Measurements from ENCODE around the gene ASIC2. TPM values are rescaled to one million over a fixed set of nuclear protein-coding genes. Genes with fewer than 3 reads are reported as not detected.
"Not testable (repeated sequence)": the region's sequence is repeated elsewhere in the genome, so short reads cannot be mapped to it uniquely, and the experiment has no call there.

Gene ASIC2
- total and polyA plus RNA-seq, 12 donors, result 0.29 to 1.5 (median 0.69) TPM

DNA sequence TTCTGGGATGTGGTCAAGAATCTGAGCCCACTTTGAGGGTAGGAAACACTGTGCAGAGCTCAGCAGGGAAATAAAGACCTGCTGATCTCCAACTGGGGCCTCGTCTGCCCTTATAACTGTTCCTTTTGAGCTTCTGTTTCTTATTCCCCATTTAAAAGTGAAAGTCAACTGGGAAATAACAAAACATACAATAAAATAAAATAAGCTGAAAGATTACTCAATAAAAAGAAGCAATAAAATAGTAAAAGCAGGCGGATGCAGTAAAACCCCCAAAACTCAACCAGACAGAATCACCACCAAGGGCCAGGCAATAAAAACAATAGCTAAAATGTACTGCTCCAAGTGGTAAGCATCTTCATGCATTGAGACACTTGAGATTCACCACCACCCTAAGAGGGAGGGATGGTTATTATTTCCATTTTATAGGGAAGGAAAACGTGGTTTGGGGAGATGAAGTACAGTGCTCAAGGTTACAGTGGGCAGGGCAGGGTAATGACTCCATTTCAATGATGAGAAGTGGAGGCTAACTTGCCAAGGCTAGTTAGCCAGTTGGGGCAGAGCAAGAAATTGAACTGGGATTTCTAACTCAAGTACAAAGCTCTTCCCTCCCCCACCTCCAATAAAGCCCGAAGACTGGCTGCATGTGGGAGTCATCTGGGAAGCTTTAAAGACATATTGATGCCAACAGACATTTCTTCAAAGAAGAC lies 307.9 kb downstream of the ASIC2 start:
- DNase-seq, result no peak
- no peaks in the 10 kb centered on the region for H3K4me1 ChIP-seq (replicated peaks in 1 of 2)
- H3K36me3 ChIP-seq (replicated peaks in 1 of 2), result no peaks in the 10 kb centered on the region
- no peak overlapping the region for H3K4me3 ChIP-seq
- H3K9me3 ChIP-seq (replicated peaks in 1 of 3), result no peaks in the 10 kb centered on the region
- no peak overlapping the region for H3K27ac ChIP-seq
- 50 to 61% (median 57%) methylated on average over 4 of the region's 4 CpGs for WGBS, 4 donors
- no peaks in the 10 kb centered on the region for H3K27me3 ChIP-seq
- intact Hi-C loops (cut with DNase I), result no loop called here
- TF ChIP-seq, protein P1, sequence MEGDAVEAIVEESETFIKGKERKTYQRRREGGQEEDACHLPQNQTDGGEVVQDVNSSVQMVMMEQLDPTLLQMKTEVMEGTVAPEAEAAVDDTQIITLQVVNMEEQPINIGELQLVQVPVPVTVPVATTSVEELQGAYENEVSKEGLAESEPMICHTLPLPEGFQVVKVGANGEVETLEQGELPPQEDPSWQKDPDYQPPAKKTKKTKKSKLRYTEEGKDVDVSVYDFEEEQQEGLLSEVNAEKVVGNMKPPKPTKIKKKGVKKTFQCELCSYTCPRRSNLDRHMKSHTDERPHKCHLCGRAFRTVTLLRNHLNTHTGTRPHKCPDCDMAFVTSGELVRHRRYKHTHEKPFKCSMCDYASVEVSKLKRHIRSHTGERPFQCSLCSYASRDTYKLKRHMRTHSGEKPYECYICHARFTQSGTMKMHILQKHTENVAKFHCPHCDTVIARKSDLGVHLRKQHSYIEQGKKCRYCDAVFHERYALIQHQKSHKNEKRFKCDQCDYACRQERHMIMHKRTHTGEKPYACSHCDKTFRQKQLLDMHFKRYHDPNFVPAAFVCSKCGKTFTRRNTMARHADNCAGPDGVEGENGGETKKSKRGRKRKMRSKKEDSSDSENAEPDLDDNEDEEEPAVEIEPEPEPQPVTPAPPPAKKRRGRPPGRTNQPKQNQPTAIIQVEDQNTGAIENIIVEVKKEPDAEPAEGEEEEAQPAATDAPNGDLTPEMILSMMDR (IDR thresholded peaks at IDR 0.05), result no peak
- TF ChIP-seq POLR2A (IDR thresholded peaks at IDR 0.05), result no peak

DNA sequence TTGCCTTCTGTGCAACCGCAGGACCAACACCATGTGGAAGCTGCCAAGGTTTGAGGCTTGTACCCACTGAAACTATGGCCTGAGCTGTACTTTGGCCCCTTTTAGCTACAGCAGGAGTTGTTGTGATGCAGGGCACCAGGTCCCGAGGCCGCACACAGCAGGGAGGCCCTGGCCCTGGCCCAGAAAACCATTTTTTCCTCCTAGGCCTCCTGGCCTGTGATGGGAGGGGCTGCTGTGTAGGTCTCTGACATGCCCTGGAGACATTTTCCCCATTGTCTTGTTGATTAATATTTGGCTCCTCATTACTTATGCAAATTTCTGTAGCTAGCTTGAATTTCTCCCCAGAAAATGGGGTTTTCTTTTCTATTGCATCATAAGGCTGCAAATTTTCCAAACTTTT lies 311.5 kb downstream of the ASIC2 start:
- DNase-seq; intact Hi-C loops (cut with DNase I); H3K9me3 ChIP-seq (replicated peaks in 1 of 3); H3K27me3 ChIP-seq; H3K4me3 ChIP-seq; H3K4me1 ChIP-seq (replicated peaks in 1 of 2); H3K36me3 ChIP-seq (replicated peaks in 1 of 2); H3K27ac ChIP-seq: not testable (repeated sequence)
- 64 to 97% (median 88%) methylated on average over 3 of the region's 3 CpGs for WGBS, 4 donors

DNA sequence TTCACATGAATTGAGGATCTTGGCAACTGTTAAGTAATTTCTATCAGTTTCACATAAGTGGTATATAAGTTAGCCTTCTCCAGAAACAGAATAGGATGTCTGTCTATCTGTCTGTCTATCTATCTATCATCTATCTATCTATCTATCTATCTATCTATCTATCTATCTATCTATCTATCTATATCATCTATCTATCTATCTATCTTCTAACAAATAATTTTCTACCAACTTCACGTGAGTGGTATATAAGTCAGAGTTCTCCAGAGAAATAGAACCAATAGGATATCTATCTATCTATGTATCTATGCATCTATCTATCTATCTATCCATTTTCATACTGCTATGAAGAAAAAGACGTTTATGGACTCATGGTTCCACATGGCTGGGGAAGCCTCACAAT lies 312.9 kb downstream of the ASIC2 start:
- Histone ChIP-seq H3K27me3 (no peaks in the 10 kb centered on the region), H3K9me3 (replicated peaks in 1 of 3) (no peaks in the 10 kb centered on the region), H3K36me3 (replicated peaks in 1 of 2) (no peaks in the 10 kb centered on the region), H3K4me3 (no peak overlapping the region), H3K4me1 (replicated peaks in 1 of 2) (no peaks in the 10 kb centered on the region), H3K27ac (no peak overlapping the region)
- intact Hi-C loops (cut with DNase I), result no loop called here
- 64 to 68% (median 68%) methylated on average over 2 of the region's 2 CpGs for WGBS, 4 donors
- no peak for TF ChIP-seq POLR2A (IDR thresholded peaks at IDR 0.05)
- TF ChIP-seq, protein P1 (IDR thresholded peaks at IDR 0.05), result no peak
- DNase-seq, result no peak

DNA sequence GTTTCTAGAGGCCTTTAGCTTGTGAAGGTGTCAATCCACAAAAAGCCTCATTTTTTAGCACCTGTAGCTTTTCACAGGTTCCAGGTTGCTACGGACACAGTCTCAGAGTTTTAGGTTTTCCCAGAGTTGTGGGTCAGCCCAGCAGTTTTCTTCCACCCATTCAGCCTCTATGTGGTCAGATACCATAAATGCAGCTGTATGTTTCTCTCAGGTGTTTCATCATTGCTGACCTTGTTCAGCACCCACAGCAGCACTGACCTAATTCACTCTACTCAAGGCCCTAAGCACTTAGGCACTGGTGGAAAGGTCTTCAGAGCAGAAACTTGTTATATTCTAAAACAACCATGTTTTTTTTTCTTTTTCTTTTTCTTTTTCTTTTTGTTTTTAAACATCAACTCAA lies 316.5 kb downstream of the ASIC2 start:
- H3K27ac ChIP-seq, result no peak overlapping the region
- no peaks in the 10 kb centered on the region for H3K36me3 ChIP-seq (replicated peaks in 1 of 2)
- no peaks in the 10 kb centered on the region for H3K4me1 ChIP-seq (replicated peaks in 1 of 2)
- no peak for TF ChIP-seq POLR2A (IDR thresholded peaks at IDR 0.05)
- TF ChIP-seq, protein P1 (IDR thresholded peaks at IDR 0.05), result no peak
- 90 to 100% (median 95%) methylated on average over 1 of the region's 1 CpG for WGBS, 4 donors
- DNase-seq, result no peak
- intact Hi-C loops (cut with DNase I), result no loop called here
- H3K9me3 ChIP-seq (replicated peaks in 1 of 3), result no peaks in the 10 kb centered on the region
- H3K27me3 ChIP-seq, result no peaks in the 10 kb centered on the region
- no peak overlapping the region for H3K4me3 ChIP-seq

DNA sequence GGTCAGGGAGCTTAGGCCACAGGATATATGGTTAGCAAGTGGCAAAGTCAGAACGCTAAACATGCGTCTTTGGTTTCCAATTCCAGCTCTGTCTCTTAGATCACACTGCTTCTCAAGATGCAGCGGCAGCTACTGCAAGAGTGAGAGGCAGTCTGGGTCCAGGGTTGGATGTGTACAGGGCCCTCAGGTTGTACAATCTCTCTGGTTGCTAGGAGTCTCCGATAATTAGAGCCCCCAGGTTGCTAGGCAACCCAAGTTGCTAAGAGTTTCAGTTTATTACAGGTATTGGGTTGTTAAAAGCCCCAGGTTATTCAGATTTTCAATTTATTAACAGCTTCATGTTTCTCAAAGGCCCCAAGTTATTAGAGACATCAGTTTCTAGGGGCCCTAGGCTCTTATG lies 317.0 kb downstream of the ASIC2 start:
- Histone ChIP-seq H3K4me3 (no peak overlapping the region), H3K36me3 (replicated peaks in 1 of 2) (no peaks in the 10 kb centered on the region), H3K27ac (no peak overlapping the region), H3K4me1 (replicated peaks in 1 of 2) (no peaks in the 10 kb centered on the region), H3K27me3 (no peaks in the 10 kb centered on the region), H3K9me3 (replicated peaks in 1 of 3) (no peaks in the 10 kb centered on the region)
- no peak for TF ChIP-seq POLR2A (IDR thresholded peaks at IDR 0.05)
- TF ChIP-seq, protein P1 (IDR thresholded peaks at IDR 0.05), result no peak
- 68 to 79% (median 69%) methylated on average over 4 of the region's 4 CpGs for WGBS, 4 donors
- DNase-seq, result no peak
- intact Hi-C loops (cut with DNase I), result no loop called here
